HL-60 (cell line): ENCODE measurements around the gene ANKRD11.

Source experiments
- CTCF ChIP-seq: IDR thresholded peaks from one replicate; pipeline ENCODE4 v1.5.1; 2011; ENCODE audit warnings: low read length, control low read depth, inconsistent platforms; ENCODE audit not compliant: insufficient read depth
- GABPA ChIP-seq: IDR thresholded peaks from 2 replicates; pipeline ENCODE4 v1.6.1; 2012; ENCODE audit warnings: low read depth
- POLR2AphosphoS5 ChIP-seq: IDR thresholded peaks from 2 replicates; pipeline ENCODE4 v1.6.1; 2012; ENCODE audit warnings: low read depth

- no peak for TF ChIP-seq CTCF
- no peak for TF ChIP-seq POLR2AphosphoS5
- no peak for TF ChIP-seq GABPA
These were observed 158.0 kb downstream of the ANKRD11 start for GRCh38 chr16:89332243-89332901.
